Renal pelvis (tissue), 12 donors: ENCODE measurements around the gene GATAD1. TPM values are rescaled to one million over a fixed set of nuclear protein-coding genes. Genes with fewer than 3 reads are reported as not detected.
A peak's percentile ranks its signal among the peaks of the same experiment; 100 is the strongest.
"Not testable (repeated sequence)": the region's sequence is repeated elsewhere in the genome, so short reads cannot be mapped to it uniquely, and the experiment has no call there.

Source experiments
- DNase-seq: peaks from one replicate; pipeline ENCODE4 v3.0.0-alpha.2; 2013
- long read RNA-seq, 16 experiments: transcript quantifications; one replicate each; lab custom pipeline, GENCODE V29; 2026
- polyA plus RNA-seq, 3 donors: library from polyadenylated mRNA; unstranded; fragments of 120-200 nt; gene quantifications; one replicate each; pipeline ENCODE4 v1.2.1, GENCODE V29; 2013; ENCODE audit not compliant: insufficient read length in 3 of 3

The GATAD1 gene, protein sequence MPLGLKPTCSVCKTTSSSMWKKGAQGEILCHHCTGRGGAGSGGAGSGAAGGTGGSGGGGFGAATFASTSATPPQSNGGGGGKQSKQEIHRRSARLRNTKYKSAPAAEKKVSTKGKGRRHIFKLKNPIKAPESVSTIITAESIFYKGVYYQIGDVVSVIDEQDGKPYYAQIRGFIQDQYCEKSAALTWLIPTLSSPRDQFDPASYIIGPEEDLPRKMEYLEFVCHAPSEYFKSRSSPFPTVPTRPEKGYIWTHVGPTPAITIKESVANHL
- polyA plus RNA-seq: 10 to 100 TPM; 26.3 to 70.7 (median 55.9) TPM
- long read RNA-seq, donor 1, transcript GATAD1-201 (5 exons, 3,962 nt): major isoform, 7 of 8 reads
- long read RNA-seq, donor 1, partial matches to known transcripts: 0 of 8 reads
- long read RNA-seq, donor 1, other reads (novel, unspliced or antisense): 0 of 8 reads
- long read RNA-seq, donor 2, transcript GATAD1-201 (5 exons, 3,962 nt): major isoform, 7 of 10 reads
- long read RNA-seq, donor 2, partial matches to known transcripts: 0 of 10 reads
- long read RNA-seq, donor 2, other reads (novel, unspliced or antisense): 0 of 10 reads
- long read RNA-seq, donor 3, transcript GATAD1-201 (5 exons, 3,962 nt): major isoform, 10 of 13 reads
- long read RNA-seq, donor 3, partial matches to known transcripts: 0 of 13 reads
- long read RNA-seq, donor 3, other reads (novel, unspliced or antisense): 0 of 13 reads
- long read RNA-seq, donor 4, transcript GATAD1-201 (5 exons, 3,962 nt): major isoform, 6 of 10 reads
- long read RNA-seq, donor 4, partial matches to known transcripts: 0 of 10 reads
- long read RNA-seq, donor 4, other reads (novel, unspliced or antisense): 0 of 10 reads
- long read RNA-seq, donor 5, partial matches to known transcripts: 11 of 18 reads
- long read RNA-seq, donor 5, other reads (novel, unspliced or antisense): 0 of 18 reads
- long read RNA-seq, donor 6, transcript GATAD1-201 (5 exons, 3,962 nt): major isoform, 9 of 19 reads
- long read RNA-seq, donor 6, transcript GATAD1-203 (3 exons, 2,017 nt): minor isoform, 6 of 19 reads
- long read RNA-seq, donor 6, partial matches to known transcripts: 0 of 19 reads
- long read RNA-seq, donor 6, other reads (novel, unspliced or antisense): 0 of 19 reads
- long read RNA-seq, donor 7, transcript GATAD1-202 (2 exons, 797 nt): minor isoform, 5 of 34 reads
- long read RNA-seq, donor 7, transcript GATAD1-201 (5 exons, 3,962 nt): major isoform, 20 of 34 reads
- long read RNA-seq, donor 7, partial matches to known transcripts: 6 of 34 reads
- long read RNA-seq, donor 7, other reads (novel, unspliced or antisense): 0 of 34 reads
- long read RNA-seq, donor 8, transcript GATAD1-201 (5 exons, 3,962 nt): major isoform, 5 of 12 reads
- long read RNA-seq, donor 8, partial matches to known transcripts: 5 of 12 reads
- long read RNA-seq, donor 8, other reads (novel, unspliced or antisense): 0 of 12 reads
- long read RNA-seq, donor 9, transcript GATAD1-201 (5 exons, 3,962 nt): major isoform, 13 of 17 reads
- long read RNA-seq, donor 9, partial matches to known transcripts: 0 of 17 reads
- long read RNA-seq, donor 9, other reads (novel, unspliced or antisense): 0 of 17 reads
- long read RNA-seq, donor 10, transcript GATAD1-201 (5 exons, 3,962 nt): major isoform, 16 of 27 reads
- long read RNA-seq, donor 10, transcript GATAD1-203 (3 exons, 2,017 nt): minor isoform, 5 of 27 reads
- long read RNA-seq, donor 10, partial matches to known transcripts: 0 of 27 reads
- long read RNA-seq, donor 10, other reads (novel, unspliced or antisense): 0 of 27 reads
- long read RNA-seq, donor 11, transcript GATAD1-201 (5 exons, 3,962 nt): major isoform, 10 of 14 reads
- long read RNA-seq, donor 11, partial matches to known transcripts: 0 of 14 reads
- long read RNA-seq, donor 11, other reads (novel, unspliced or antisense): 0 of 14 reads
- long read RNA-seq, donor 12, transcript GATAD1-203 (3 exons, 2,017 nt): minor isoform, 5 of 38 reads
- long read RNA-seq, donor 12, transcript GATAD1-201 (5 exons, 3,962 nt): major isoform, 25 of 38 reads
- long read RNA-seq, donor 12, partial matches to known transcripts: 0 of 38 reads
- long read RNA-seq, donor 12, other reads (novel, unspliced or antisense): 0 of 38 reads
- long read RNA-seq, donor 13, transcript GATAD1-201 (5 exons, 3,962 nt): major isoform, 9 of 15 reads
- long read RNA-seq, donor 13, partial matches to known transcripts: 0 of 15 reads
- long read RNA-seq, donor 13, other reads (novel, unspliced or antisense): 0 of 15 reads
- long read RNA-seq, donor 14, transcript GATAD1-201 (5 exons, 3,962 nt): major isoform, 12 of 24 reads
- long read RNA-seq, donor 14, partial matches to known transcripts: 5 of 24 reads
- long read RNA-seq, donor 14, other reads (novel, unspliced or antisense): 0 of 24 reads
- long read RNA-seq, donor 15, transcript GATAD1-201 (5 exons, 3,962 nt): major isoform, 20 of 71 reads
- long read RNA-seq, donor 15, partial matches to known transcripts: 35 of 71 reads
- long read RNA-seq, donor 15, other reads (novel, unspliced or antisense): 11 of 71 reads
- long read RNA-seq, donor 16, transcript GATAD1-201 (5 exons, 3,962 nt): major isoform, 12 of 19 reads
- long read RNA-seq, donor 16, partial matches to known transcripts: 0 of 19 reads
- long read RNA-seq, donor 16, other reads (novel, unspliced or antisense): 0 of 19 reads

DNA sequence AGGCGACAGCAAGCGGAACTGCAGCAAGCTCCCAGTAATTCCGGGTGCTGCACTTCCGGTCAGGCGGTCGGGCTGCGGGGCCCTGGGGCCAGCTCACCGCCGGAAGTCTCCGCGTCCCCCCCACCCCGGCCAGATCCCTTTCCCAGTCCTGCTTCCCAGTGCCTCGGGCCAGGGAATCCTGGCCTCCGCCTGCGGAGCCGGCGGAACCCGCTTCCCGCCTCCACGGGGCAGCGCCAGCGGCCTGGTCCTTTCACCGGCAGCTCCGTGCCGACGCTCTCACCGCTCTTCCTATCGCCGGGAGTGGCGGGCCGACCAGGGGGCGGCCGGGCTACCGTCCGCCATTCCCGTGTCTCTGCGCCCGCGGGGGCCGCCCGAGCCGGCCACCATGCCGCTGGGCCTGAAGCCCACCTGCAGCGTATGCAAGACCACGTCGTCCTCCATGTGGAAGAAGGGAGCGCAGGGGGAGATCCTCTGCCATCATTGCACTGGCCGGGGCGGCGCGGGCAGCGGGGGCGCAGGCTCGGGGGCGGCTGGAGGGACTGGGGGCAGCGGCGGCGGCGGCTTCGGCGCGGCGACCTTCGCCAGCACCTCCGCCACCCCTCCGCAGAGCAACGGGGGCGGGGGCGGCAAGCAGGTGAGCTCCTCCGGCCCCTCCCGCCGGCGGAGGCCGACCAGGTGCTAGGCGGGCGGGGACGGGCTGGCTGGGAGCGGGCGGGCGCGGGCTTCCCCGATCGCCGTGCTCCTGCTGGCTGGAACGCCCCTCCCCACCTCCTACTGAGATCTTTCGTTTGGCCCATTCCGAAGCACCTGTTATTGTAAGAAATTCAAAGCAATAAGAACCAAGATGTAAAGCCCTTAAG, at the start of gene GATAD1:
Gene GATAD1, plus strand, starts transcription at position 138 of the 860 bp plus-strand sequence. Its CDS starts 248 bp downstream, at position 386.
- peak; percentile 91 for DNase-seq

DNA sequence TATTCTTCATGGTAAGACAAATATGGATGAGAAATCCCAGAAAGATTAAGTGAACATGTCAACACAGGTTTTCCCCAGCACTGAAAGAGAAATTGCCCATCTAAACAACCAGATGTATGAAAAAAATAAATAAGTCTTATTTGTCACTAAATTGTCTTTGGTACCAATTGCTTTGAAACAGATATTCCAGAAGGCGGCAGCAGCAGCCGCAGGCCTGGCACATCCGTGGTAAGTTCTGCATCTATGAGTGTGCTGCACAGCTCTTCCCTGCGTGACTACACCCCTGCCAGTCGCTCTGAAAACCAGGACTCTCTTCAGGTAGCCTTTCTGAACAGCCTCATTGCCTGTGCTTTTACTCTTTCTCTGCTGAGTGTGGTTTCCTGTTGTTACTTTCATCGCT, 49.7 kb upstream of the GATAD1 start:
- no peak for DNase-seq

DNA sequence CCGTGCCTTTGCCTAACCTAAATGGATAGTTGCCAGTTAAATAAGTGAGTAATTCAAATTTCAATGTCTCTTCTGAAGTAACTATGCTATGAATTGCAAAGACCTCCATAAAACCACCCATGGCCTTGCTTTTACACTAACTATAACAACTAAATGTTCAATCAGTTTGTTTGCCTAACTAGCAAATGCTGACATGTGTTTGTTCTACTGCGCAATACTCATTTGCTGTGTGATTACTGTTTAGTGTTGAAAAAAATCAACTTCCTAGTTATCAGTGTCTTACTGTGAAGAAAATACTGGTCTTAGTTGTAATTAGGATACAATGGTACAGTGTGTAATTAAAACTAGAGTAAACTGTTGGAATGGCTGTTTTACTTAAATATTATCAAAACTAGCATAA, 47.3 kb upstream of the GATAD1 start:
- no peak for DNase-seq

DNA sequence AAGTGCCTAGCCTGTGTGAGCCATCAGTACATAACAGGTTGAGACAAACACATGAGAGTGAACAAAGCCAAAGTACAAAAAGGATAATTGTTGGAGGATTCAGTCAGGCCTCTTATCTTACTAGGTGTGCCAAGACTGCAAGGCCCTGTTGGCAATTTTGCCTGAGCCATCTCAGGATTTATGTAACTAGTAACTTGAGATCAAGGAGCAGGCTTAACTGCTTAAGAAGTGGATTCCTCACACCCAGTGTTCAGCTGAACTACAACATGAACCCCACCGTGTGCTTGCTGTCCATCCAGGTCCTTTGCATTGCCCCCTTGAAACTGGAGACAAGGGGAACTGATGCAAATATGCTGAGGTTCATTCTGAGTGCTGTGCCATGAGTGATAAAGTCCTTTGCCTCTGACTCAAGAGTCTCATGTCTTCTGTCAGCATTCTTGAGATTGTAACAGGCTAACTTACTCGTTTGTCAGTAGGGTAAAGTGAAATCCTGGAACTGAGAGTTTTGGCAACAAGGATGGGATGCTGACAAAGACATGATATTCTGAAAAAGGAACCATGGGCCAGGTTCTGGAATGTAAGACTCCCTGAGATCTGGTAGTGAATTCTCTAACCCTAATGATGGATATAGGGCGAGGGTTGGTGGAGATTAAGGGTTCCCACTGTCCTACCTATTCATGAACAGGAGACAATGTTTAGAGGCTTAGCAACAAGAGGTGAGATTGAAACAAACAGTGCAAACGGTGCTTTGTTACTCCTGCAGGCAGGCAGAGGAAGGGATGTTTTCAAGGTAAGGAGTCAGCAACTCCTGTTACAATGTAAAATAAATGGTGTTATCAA, 44.1 kb upstream of the GATAD1 start:
- DNase-seq: no peak

DNA sequence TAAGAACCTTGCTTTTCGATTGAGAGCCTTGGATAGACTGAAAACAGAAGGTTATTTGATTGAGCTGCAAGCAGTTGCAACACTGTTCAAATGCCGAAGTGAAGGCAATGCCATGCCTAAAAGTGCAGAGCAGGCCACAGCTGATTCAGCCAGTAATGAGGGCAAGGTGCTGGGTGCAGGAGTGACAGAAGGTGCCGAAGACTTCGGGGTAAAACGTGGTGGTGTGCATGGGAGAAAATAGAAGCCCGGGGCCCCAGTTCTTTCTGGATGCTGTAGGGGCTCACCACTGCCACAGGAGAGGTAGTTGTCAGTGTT, 43.6 kb upstream of the GATAD1 start:
- no peak for DNase-seq

DNA sequence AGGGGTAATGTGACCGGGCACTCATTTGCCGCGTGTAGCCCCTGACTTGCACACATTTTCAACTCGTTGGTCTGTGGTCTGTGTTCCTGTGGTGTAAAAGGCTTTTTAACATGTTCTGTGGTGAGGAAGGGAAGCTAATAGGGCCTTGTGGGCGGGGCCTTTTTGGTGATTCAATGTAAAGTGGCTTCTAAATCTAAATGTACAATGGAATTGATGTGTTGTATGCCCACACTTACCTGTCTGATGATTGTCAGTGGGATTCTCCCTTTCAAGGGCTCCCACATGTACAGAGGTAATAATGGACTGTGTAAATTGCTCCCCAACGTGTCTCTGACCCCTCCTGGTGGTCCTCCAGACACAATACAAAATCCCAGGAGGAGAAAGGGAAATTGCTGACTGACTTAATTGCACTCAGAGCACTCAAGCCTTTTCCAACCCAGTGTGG, 43.1 kb upstream of the GATAD1 start:
- no peak for DNase-seq

DNA sequence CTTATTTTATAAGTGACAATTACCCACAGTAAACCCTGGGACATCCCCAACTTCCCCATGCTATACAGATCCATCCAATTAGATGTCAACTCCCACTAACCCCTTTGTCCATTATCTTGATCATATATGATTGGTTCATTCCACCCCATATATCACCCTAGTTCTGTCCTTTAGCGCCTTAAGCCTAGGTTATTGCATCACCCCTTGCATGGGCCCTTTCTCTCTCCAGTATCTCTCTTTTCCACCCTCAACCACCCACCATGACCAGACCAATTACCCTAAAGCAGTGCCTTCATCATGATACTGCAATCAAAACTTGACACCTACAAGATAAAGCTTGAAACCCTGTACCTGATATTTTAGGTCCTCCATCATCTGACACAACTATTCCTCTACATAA, 37.9 kb upstream of the GATAD1 start:
- DNase-seq: no peak

DNA sequence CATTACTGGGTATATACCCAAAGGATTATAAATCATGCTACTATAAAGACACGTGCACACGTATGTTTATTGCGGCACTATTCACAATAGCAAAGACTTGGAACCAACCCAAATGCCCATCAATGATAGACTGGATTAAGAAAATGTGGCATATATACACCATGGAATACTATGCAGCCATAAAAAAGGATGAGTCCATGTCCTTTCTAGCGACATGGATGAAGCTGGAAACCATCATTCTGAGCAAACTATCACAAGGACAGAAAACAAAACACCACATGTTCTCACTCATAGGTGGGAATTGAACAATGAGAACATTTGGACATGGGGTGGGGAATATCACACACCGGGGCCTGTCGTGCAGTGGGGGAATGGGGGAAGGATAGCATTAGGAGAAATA, 37.1 kb upstream of the GATAD1 start:
- DNase-seq: not testable (repeated sequence)

DNA sequence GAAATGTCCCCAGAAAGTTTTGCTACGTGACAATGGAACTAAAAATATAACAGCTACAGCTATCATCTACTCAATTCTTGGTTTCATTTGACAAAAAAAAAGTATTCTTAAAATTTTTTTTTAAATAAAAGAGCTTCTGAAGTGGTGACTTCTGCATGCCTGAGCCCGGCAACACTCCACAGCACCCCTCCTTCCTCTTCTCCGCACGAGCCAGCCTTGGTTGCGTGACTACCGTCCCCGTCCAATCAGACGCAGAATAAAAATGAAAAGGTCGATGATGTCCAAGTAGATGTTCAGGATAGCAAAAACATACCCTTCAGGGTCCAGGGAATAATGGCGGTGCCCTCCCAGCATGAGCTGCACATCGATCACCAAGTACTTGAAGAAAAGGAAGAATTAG, 34.5 kb upstream of the GATAD1 start:
- no peak for DNase-seq

DNA sequence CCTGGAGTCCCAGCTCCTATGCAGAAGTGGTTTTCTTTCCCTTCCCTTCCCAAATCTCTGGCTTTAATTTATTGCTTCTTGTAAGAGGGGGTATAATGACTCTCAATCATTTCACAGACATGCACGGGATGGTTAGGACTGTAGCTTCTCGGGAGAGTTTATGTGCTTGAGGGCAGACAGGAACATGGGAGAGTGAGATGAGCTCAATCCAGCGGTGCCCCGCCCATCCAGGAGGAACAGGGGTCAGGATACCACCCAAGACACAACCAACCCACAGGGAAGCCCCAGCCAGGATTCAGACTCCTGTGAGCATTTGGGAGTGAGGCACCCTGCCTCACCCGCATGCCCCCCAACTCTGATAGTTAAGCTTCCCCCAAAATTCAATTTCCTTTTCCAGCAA, 33.7 kb upstream of the GATAD1 start:
- DNase-seq: no peak

DNA sequence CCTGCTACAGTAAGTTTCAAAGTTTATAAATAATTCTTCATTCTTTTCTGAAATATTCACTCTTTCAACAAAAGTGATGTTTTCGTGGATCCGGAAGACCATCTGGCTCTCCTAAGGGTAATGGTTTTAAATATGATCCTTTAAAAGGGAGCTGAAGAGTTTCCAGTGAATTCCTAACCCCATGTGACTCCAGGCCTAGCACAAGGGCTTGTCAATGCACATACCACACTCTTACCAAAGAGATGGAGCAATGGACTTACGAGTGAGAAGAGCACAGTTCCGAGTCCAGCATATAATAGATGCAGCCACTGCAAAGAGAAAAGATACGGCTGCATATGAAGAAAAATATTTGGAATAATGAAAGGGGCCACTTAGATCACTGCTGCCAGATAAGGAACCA, 32.1 kb upstream of the GATAD1 start:
- no peak for DNase-seq

DNA sequence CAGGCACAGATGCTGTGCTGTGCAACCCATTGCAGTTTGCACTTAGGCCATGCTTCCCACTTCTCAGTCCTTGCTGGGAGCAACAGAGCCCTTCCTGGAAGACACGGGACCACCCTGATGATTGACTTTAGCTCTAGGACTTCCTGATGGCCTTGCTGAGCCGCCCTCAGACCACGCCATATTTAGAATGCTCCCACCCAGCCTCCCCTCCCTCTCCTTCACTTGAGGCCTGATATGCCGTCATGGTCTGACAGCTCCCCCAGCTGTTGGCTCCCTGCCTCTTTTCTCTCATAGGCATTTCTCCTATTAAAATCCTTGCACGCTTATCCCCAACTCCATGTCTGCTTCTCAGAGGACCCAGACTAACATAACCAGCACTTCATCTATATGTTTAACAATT, 29.4 kb upstream of the GATAD1 start:
- no peak for DNase-seq

DNA sequence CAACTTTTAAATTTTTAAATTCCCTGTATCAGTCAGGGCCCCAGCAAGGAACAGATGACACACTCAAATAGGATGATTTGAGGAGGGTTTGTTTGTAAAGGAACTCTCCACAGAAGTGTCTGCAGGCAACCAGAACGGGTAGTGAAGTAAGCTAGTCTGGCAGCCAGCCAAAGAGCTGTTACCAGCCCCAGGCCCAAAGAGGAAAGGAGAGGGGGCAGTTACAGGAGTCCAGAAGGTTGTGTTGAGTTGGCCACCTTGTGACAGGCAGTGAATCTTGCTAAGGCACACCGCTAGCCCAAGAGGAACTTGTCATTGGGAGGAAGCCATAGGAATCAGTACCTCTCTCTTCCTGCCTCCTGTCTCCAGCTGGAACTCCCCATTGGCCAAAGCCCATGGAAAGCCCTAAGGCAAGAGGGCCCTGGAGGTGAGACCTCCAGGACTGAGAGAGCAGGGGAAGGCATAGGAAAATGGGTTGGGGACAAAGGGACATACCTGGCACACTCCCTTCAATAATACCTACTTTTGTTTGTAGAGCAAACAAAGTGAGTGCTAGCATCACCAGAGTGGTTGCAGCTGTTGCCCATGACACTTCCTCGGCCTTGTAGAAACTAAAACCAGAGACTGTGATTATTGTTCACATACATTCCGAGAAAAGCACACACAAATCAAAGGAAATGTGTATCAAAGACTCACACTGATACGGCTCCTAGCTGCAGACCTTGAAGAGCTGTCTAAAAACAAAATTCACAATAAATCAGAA, 25.4 kb upstream of the GATAD1 start:
- peak; percentile 45 for DNase-seq

DNA sequence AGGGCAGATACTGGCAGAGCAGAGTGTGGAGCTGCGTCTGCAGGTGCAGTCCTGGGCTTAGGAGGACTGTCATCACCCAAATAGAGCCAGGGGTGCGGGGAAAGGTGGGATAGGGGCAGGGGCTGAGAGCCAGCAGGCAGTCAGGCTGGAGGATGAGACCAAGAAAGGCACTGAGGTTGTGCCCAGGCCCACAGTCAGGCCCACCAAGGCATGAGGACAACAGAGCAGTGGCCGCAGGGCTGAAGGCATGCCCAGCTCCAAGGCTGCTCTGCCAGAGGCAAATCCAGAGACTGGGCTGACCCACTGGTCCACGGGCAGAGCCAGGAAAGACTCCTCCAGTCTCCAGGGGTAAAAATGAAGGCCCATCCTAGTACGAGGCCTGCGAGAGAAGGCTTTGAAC, 24.4 kb upstream of the GATAD1 start:
- DNase-seq: no peak

DNA sequence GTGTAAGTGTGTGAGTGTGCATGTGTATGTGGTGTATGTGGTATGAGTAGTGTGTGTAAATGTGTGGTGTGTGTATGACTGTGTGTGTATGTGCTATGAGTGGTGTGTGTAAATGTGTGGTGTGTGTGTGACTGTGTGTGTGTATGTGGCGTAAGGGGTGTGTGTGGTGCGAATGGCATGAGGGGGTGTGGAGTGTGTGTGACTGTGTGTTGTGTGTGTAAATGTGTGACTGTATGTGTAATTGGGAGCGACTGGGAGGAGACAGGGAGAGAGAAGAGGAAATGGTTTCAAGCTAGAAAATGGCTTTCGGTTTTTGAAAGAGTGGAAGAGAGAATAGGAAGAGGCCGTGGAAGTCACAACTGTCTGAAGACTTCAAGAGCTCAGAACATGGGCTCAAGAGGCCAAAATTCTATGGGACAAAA, 23.6 kb upstream of the GATAD1 start:
- DNase-seq: no peak

DNA sequence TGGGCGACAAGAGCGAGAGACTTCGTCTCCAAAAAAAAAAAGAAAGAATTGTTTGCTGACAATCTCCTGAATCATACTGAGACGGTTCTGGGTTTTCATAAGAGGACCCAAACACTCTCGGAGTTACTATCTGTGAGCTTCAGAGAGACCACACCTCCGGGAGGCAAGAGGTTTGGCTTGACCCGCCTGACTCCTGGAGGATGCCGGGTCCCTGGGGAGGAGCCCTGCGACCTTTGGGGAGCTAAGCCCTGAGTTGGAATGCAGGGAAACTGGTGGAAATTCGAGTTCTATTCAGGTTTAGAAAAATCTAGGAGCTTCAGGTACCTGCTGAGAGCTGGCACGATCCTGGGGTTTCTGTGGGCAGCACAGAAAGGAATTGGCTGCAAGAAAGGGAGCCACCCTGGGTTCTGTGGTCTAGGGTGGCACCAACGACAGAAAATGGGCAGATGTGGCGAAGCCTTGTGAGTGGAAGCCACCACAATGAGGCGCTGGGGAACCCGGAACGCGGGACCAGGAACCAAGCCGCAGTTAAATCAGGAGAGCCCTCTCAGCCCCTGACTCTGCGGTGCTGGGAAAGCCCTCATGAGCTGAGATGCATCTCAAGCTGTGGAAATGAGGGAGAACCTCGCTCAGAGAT, 21.9 kb upstream of the GATAD1 start:
- no peak for DNase-seq
